IPS DF 4.7 (cell line): Measurements from ENCODE around the gene POMP.
"Not testable (repeated sequence)": the region's sequence is repeated elsewhere in the genome, so short reads cannot be mapped to it uniquely, and the experiment has no call there.

ENCODE experiments used
- DNase-seq: peaks from one replicate; pipeline ENCODE4 v3.0.0-alpha.2; 2013; ENCODE audit warnings: low spot score; ENCODE audit errors: extremely low read depth

Gene POMP

GRCh38 chr13:28693605-28694491 lies 34.9 kb downstream of the POMP start:
- DNase-seq: not testable (repeated sequence)

GRCh38 chr13:28697441-28697840 lies 38.5 kb downstream of the POMP start:
- DNase-seq: no peak

- DNase-seq: no peak
Observed at GRCh38 chr13:28699246-28699645, 40.3 kb downstream of the POMP start.

- DNase-seq: no peak
Observed at GRCh38 chr13:28704282-28704681, 45.4 kb downstream of the POMP start.

- DNase-seq: no peak
Observed at GRCh38 chr13:28704919-28705318, 46.0 kb downstream of the POMP start.

GRCh38 chr13:28705461-28706083 lies 46.6 kb downstream of the POMP start:
- DNase-seq: no peak

DNA sequence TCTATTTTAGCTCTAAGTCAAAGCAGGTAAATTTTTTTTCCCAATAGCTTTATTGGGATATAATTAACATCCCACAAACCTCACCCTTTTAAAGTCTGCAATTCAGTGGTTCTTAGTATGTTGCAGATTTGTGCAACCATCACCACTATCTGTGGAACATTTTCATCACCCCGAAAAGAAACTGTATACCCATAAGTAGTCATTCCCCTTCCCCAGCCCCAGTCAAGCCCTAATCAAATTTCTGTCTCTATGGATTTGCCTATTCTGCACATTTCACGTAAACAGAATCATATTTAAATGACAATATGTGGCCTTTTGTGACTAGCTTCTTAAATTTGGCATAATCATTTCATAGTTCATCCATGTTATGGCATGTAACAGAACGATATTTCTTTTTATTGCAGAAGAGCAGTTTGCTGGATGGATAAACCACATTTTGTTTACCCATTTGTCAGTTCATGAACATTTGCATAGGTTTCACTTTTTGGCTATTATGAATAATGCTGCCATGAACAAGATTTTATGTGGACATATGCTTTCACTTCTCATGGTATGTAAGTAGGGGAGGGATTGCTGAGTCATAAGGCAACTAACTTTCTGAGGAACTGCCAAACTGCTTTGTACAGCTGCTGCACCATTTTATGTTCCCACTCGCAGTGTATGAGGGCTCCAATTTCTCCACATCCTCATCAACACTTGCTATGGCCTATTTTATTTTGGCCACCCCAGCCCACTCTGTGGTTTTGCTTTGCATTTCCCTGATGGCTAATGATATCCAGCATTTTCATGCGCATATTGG lies 48.9 kb downstream of the POMP start:
- no peak for DNase-seq

DNA sequence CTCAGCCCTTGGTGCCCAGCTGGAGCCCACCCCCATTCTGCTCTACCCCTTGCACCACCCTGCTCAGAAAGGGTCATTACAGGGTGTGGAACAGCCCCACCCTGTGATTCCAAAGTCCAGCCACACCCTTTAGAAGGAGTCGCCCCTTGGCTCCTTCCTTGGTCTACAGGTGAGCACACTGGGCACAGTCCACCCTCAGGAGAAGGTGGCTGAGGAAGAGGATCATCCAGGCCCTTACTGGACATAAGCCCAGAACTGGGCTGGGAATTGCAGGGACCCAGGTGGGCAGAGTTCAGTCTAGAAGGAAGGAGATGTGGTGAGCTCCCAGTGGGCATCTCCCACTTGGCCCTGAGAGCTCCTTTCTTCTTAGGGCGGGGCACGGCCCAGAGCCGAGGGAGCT lies 51.2 kb downstream of the POMP start:
- DNase-seq: no peak

GRCh38 chr13:28714651-28715050 lies 55.7 kb downstream of the POMP start:
- no peak for DNase-seq

DNA sequence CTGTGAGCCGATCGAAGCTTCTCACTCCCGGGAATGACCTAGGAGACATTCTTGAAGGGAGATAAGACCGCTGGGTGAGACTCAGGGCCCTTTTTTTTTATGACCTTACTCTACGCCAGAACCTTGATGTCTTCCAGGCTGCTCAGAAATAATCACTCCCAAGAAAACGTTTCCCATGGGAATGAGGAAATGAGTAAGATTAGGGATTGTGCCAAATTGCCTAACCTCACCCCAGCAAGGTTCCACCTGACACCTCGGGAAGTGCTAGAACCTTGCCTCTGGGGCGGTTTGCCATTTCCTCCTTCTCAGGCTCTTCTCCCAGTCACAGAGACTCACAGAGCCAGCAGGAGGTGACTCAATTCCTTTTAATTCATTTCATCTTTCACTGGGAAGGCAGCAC lies 57.6 kb downstream of the POMP start:
- DNase-seq: no peak

GRCh38 chr13:28717170-28717569 lies 58.2 kb downstream of the POMP start:
- DNase-seq: no peak

- DNase-seq: no peak
Observed at GRCh38 chr13:28718196-28718542, 59.2 kb downstream of the POMP start.

GRCh38 chr13:28718543-28719226 lies 59.8 kb downstream of the POMP start, which contains the start of gene SLC46A3:
Gene SLC46A3, minus strand, starts transcription at chr13:28718970. Its CDS starts 972 bp downstream, at chr13:28717998.
- DNase-seq: peak; percentile 64

- no peak for DNase-seq
Observed at GRCh38 chr13:28719227-28720055, 60.5 kb downstream of the POMP start.

DNA sequence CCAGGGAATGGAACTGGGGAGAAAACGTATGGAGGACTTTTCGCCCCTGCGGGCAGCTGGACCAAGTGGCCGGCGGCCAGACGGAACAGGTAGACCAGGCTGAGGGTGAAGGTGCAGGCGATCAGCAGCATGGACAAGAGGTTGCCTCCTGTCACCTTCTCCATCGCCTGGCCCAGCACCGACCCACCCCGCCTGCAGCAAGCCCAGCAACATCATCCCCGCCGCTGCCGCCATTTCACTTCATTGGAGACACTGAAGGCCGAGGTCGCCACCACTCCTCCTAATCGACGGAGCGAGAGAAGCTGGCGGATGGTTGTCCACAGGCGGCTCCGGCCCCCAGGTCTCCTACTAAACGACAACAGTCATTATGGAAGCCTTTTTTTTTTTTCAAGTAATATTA lies 64.9 kb downstream of the POMP start:
- no peak for DNase-seq

DNA sequence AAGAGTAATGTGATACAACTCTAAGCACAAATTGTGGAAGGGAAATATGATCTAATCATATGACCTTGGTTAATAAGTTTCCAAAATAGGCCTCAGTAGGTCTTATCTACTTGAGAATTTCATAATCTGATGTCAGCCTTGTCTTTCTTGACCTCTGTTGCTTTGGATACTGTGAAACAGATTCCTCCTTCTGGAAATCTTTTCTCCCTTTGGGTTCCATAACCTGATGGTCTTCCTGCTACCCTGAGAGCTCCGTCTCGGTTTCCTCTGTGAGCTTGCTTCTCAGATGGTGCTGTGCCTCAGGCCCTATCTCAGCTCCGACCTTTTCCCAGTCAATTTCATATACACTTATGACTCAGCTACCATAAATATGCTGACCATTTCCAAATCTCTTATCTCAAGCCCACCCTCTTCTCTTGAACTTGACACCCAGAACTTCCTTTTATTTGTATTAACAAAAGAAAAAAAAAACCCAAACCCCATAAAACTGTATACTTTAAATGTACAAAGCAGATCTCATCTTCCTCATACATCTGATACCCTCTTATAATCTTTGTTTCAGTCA lies 66.2 kb downstream of the POMP start:
- DNase-seq: no peak
